RPMI8226 (cell line): Measurements from ENCODE around the gene MMAB.

Source experiments
- DNase-seq: peaks from one replicate; pipeline ENCODE4 v3.0.0-alpha.2; 2015

MMAB gene

DNA sequence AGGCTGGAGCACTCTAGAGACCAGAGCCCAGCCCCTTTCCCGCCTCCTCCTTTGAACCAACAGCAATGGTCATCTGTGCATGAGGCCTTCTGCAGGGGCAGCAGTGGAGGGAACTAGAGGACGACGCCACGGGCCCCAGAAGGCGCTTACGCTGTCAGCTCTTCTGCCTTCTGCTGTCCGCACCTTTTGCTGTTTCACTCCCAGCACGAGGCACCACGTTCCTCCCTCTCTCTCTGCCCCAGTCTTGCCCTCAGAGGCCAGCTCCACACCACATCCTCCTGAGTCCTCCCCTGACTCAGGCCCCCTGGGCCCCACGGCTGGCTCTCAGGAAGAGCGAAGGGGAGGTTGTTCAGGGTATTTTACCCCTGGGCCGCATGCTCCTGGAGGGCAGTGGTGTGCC lies 15.5 kb downstream of the MMAB start:
- no peak for DNase-seq

DNA sequence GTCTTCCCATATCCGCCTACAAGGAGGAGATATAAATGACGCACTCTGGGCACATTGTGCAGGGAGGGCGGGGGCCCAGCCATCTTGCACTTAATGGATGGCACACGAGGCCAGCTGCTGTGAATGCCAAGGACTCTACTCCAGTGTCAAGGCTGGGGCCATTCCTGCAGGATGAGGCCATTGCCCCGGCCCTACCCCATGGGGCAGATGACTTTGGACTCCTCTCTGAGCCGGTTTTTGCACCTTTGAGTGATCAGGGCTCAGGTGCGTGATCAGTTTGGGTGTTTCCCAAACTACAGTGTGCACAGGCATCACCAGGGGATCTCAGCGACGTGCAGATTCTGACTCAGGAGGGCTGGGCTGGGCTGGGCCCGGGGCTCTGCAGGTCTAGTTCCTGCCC lies 16.1 kb downstream of the MMAB start:
- no peak for DNase-seq

DNA sequence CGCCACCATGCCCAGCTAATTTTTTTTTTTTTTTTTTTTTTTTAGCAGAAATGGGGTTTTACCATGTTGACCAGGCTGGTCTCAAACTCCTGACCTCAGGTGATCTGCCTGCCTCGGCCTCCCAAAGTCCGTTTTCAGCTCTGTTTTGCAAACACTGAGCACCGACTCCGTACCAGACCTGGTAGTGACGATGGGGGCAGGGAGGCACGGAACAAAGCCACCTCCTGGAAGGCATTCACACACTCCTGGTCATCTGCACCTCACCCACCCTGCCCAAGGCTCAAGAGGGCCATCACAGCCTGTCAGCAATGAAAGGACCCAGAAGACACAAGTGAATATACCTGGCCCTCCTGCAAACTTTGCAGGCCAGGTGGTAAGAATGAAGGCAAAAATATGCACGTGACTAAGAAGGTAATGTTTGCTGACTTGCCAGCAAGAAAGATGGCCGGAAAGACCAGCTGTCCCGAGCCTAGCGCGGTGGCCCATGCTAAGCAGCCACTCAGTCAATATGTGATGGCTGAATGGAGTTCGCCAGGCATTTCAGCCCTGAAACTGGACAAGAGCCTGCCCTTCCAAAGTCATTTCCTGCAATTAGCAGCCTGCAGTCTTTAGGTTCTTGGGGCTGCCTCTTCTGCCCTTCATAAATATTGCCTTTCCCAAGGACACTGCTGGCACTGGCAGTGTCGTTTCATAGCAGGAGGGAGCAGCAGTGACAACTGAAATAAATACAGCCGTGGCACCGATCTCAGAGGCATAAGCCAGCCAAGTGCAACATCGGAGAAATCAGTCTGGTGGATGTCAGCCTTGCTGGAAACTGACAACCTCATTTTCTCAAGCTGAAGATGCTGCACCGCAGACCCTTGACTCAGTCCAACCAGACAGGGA lies 17.6 kb downstream of the MMAB start:
- no peak for DNase-seq

DNA sequence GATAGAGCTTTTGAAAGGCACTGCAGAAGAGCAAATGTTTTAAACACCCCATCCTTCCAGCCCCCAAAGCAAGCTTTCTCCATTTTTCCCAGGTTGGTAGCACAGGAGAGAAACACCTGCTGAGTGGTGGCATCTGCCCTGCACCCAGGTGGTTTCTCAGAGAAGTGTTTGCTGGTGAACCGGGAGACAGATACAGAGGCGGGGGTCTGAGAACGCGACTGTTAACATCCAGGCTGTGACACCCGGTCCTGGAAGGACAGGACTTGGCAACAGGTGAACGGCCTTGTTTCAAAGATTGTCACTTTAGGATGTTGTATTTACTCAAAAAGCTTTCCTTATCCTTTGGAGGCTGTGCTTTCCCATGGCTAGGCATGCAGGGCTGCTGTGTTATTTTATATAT lies 18.5 kb downstream of the MMAB start:
- DNase-seq, result no peak

DNA sequence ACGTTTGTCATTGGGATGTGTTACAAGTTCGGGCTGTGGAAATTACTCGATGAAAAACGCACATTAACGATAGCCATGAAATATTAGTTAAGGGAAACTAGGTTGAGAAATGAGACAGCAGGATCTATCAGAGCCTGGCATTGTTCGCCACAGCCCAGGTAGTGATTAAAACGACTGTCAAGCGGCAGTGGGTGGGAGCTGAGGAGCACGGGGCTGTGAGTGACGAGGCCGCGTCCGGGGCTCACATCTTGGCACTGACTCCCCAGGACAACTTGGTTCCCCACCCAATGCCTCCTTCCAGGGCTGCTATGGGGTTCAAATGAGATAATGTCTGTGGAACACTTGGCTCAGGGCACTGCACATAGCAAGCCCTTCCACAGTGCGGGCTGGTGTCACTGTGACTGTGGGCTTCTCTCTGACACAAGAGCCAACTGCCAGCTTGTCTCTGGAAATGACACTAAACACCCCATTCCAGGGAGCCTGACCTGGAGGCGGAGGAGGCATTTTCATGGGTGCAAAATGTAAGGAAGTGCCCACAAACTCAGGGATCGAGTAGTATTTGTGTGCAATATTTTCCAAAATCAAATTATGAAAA lies 19.3 kb downstream of the MMAB start:
- no peak for DNase-seq

DNA sequence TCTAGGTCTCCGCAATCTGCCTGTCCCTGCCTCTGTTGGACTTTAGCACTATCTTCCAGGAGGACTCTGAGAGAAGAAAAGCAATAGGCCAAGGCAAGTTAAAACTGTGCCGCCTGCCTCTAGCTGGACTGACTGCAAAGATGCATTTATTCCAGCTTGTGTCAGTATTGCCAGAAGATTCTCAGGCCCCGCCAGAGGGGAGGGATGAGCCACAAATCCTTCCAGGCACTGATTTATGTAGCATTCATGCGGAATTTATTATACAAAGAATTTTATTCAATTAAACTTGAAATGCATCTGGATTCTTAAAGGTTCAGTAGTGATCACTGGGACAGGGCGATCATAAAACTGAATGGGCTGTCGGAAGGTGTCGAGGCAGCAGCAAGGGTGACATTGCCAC lies 19.8 kb downstream of the MMAB start:
- DNase-seq, result no peak

DNA sequence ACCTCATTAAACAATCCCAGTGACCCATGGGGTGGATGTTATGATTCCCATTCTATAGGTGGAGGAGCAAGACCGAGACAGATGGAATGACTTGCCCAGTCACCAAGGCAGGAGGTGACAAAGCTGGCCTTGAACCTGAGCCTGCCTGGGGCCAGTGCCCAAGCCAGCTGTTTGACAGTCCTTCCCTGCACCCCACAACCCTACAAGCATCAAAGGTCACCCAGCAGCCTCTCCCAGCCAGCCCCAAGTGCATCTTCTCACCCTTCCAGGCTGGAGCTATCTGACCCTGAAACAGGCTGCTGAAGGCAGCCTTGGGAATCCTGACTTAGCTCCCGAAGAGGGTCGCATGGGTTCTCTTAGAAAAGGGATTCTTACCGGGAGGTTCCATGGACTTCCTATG lies 20.3 kb downstream of the MMAB start:
- DNase-seq, result no peak

DNA sequence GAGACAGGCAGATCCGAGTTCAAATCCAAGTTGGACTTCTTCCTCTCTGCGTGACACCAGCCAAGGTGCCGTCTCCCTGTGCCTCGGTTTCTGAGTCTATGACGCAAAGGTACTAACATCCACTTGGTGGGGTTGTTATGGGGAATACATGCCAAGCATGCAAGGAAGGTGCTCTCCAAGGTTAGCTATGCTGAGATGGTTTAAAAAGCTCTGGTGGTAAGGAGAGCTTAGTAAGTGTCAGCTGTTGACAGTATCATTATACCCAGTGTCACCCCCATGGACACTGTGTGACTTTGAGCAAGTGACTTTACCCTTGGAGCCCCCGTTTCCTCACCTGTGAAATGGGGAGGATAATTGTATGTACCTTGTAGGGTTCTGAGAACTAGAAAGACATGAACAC lies 22.2 kb downstream of the MMAB start:
- no peak for DNase-seq

DNA sequence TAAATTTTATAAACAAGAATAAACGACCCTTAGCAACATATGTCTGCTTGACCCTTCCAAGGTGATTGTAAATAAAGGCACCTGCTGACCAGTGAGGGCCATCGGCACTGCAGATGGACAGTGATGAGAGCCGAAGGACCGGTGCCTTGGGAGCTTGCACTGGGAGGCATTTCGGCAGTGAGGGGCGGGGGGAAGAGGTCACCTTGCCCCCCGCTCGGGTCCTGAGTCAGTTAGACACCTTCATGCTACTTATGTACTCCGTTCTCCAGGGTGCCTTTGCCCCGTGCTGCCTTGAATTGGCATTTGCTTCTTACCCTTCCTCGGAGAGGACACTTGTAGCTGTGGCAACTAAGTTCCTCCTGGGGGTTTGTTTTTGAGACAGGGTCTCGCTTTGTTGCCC lies 23.0 kb downstream of the MMAB start:
- DNase-seq, result no peak

DNA sequence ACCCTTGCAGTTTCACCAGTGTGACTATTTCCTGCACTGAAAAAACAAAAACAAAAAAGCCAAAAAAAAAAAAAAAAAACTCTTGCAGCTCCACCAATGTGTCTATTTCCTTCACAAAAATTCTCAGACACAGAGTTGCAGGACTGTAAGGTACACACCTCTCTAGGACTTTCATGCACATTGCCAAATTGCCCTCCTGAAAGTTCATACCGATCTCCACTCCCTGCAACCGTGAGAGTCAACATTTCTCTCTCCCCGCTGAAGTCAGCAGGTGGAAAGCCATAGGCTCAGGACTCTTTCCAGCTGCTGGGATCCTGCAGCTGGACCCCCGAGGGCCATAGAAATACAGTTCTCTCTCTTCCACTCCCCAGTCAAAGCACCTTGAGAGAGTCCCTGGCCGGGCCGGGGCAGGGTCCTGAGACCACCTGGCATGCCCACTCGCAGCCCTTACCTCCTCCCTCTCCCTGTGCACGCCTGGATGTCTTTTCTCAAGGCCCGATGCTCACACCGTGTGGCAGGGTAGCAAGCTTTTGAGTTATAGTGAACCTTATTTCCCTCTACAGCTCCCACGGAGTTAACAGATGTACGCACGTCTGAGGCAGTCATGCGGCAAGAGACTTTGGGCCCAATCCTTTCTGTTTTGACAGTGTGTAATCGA lies 23.6 kb downstream of the MMAB start:
- DNase-seq, result no peak

DNA sequence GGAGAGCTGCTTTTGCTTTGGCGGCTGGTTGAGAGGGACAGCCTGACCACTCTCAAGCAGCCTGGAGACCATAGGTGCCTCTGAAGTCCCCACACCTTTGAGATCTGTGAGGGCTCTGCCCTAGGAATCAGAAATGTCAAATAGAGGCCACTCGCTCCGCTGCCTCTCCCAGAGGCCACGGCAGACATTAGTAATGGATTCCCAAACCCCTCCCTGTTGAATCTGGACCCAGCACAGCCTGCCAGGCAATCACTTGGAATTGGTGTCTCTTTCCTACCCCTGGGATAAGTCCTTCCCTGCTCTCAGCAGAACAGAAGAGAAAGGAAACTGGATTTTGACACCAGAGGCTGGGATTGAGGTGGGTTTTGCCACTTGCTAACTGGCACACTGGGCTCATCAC lies 25.0 kb downstream of the MMAB start:
- no peak for DNase-seq

DNA sequence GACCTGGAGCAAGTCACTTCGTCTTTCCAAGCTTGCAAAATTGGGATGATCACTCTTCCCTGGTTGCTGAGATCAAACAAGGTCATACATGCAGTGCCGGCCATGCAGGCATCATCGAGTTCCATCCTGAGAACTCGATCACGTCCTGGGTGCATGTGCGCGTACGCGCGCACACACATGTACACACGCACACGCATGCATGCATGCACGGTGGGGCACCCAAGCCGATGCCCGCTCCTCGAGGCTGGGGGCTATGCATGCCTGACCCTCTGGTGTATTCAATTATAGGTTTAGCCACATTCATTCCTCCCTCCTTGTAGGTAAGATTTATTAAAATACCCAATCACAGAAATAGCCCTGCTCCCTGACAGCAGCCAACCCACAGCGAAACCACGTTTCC lies 26.0 kb downstream of the MMAB start:
- DNase-seq, result no peak

DNA sequence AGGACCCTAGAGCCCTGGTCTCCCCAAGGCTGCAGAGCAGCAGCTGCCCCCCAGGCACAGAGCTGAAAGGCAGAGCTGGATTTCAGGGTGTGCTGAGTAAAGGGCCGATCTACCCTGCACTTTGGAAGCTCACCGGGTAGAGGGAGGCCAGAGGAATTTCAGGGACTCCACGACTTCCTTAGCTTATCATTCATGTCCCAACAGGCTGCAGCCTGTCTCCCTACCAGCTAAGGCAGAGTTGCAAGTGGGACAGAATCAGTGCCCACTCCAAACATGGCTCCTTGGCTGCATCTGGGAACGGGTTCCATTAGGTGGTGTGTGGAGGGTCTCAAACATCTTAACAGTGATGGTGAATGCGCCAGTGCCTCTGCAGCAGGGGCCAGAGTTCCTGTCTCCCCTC lies 27.5 kb downstream of the MMAB start:
- DNase-seq, result no peak

DNA sequence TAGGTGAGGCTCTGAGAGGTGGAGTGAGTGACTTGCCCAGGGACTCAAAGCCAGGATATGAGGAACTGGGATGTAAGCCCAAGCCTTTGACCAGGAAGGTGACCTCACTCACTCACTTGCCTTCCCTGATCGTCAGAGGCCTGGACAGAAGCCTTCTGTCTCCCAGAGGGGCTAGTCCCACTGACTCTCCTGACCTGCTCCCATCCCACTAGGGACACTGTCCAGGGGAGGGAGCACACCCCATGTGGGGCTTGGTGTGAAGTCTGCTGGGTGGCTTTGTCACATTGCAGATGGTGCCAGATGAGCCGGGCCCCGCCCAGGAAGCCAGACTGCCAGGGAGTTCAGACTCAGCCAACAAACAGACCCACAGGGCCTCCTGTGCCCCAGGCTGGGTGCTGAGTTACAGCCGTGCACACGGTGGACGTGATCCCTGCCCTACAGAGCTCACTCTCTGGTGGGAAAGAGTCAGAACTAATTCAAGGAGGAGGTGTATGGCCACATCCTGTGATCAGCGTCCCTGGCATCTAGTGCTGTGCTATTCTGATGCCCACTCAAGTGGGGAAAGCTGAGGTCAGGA lies 28.3 kb downstream of the MMAB start:
- DNase-seq, result peak; percentile 69

DNA sequence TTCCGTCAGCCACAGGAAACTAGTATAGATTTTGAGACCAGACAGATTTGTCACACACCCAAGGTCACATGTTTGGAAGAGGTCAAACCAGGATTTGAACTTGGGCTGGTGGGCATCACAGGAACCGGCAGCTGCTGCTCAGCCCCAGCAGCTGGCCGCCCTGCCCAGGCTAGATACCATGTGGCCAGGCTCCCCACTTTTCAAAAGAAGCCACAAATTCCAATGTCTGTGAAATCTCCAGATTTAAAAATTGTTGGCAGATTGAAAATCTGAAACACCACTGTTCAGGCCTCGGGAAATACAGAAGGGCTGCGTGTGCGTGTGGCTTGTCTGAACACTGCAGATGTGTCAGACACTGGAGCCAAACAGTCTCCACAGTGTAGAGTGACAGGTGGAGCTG lies 30.4 kb downstream of the MMAB start:
- DNase-seq, result no peak

DNA sequence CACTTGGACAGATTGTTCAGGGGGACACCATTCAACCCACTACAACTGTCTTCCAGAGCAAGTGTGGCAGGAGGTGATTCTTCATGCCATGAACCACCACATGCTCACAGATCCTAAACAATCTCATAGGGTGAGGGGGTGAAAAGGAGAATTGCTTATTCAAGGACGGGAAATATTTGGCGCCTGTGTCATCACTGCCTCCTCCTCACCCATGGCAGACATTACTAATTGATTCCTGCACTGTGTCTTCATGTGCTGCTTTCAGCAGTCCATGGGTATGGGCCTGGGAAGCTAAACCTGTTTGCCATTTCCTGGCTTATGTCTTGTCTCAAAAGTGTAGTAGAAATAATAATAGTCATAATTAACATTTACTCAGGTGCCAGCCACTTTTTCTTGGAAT lies 31.3 kb downstream of the MMAB start:
- no peak for DNase-seq

DNA sequence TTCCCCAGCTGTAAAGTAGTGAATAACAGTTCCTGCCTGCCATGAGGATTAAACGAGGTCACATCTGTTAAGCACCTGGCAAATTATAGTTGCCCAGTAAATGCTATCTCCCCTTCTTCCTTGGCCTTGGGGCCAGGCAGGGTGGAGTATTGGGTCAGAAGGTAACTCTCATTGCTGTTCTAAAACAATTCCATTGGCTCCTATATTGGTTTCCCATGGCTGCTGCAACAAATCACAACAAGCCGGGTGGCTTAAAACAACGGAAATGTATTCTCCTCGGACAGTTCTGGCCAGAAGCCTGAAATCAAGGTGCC lies 31.9 kb downstream of the MMAB start:
- no peak for DNase-seq

DNA sequence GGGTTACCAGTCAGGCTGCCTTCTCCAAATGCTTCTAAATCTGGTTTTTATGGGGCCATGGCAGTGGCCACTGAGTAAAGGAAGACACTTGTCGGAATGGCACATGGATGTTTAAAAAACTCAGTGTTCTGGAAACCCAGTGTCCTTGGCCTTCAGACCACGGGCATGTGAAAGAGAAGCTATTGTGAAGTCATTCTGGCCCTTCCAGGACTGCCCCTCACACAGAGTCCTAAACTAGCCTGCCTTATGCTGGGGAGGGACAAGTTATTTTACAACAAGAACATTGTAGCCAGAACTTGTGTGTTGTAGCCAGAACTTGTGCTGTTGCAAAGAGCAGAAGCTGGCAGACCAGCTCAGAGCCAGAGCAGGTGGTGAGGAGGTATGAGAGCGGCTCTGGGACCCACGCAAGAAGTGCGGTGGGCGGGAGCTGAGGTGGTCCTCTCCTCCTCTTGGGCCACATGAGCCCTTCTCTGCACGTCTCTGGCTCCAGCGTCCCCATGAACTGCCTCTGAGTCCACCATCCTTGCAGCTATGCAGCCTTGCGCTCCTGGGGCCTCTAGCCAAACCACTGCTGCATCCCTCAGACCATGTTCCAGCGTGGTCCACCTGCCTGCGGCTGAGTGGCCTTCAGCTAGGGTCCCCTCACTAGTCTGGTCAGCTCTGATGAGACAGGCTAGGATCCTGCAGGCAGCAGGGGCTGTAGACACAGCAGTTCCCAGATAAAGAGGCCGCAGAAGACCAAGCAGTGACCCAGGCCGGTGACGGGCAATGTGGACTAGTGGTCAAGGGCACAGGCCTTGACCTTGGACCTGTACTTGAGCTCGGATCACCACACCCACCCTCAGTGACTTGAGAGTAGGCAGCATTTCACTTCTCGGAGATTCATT lies 32.5 kb downstream of the MMAB start:
- DNase-seq, result no peak

DNA sequence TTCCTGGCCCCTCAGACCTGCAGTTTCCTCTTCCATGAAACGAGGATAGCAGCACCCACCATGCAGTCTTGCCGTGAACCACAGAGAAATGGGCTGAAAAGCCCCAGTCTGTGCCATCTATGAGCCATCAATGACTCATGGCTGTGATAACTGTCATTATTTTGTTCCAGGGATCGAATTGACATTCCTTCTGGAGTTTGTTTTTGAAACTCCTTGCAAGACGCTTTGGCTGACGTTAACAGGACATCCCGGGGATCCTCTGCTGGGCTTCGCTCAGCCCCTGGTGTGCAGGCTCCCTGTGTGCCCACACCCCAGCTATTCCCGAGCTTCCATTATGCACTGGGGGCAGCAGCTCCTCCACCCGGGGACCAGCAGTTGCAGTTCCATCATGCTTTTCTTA lies 33.8 kb downstream of the MMAB start:
- no peak for DNase-seq

DNA sequence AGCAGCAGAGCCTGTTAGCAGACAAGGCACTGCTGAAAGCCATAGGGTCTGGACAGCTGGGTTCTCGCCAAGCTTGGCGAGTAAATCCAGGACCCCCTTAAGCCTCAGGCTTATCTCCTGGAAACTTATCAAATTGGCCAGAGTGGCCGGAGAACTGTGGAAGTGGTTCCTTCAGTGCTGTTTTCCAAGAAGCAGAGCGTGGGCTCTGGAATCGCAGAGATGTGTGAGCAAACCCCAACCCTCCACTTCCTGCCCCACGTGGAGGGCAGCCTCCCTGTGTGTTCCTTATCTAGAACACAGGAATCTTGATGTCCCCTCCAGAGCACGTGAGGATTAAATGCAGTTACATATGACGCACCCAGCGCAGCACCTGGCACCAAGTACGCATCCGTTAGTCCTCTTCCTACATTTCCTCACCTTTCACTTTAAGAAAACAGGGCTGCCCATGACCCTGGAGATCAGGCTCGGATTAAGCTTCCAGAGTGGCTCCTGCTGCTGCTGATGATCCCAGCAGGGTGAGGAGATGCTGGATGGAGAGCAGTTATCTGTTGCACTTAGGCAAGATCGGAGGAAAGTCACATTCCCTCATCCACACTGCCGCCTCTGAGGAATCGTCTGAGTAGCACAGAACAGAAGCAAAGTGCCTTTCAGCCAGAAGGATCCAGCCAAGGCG lies 35.0 kb downstream of the MMAB start:
- no peak for DNase-seq

DNA sequence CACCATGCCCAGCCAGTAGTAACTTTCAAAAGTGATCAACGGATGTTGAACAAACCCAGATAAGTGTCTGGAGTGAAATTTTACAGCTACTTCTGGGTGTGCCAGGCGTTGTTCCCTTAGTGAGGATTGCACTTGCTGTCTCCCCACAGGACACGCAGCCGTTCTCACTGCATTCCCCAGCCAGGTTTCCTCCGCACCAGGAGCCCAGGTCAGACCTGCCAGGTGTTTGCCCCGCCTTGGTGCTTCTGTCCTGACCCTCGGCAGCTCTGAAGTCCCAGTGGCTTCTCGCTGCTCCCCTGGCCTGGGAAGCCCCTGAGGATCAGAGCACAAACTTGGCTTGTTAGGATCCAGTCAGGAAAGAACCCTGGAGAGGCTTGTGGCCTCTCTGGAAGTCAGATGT lies 36.2 kb downstream of the MMAB start:
- DNase-seq, result no peak

DNA sequence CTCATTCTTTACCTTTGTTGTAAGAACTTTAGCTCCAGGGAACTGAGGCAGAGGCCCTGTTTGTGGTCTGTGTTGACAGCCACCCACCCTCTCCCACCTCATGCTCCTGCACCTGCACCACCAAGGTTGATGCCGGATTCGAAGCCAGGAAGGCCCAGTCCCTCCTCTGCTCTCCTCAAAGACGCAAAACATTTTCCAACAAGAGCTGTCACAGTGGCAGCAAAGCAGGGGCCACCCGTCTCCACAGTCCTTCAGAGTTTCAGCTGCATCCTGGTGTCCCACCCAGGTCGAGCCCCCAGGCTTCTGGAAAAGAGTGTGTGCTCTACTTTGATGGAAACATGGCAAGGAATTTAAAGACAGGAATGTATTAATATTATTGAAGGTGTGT lies 37.4 kb downstream of the MMAB start:
- no peak for DNase-seq
